ENCODE measurements around the gene C19orf81.

Gene C19orf81

DNA sequence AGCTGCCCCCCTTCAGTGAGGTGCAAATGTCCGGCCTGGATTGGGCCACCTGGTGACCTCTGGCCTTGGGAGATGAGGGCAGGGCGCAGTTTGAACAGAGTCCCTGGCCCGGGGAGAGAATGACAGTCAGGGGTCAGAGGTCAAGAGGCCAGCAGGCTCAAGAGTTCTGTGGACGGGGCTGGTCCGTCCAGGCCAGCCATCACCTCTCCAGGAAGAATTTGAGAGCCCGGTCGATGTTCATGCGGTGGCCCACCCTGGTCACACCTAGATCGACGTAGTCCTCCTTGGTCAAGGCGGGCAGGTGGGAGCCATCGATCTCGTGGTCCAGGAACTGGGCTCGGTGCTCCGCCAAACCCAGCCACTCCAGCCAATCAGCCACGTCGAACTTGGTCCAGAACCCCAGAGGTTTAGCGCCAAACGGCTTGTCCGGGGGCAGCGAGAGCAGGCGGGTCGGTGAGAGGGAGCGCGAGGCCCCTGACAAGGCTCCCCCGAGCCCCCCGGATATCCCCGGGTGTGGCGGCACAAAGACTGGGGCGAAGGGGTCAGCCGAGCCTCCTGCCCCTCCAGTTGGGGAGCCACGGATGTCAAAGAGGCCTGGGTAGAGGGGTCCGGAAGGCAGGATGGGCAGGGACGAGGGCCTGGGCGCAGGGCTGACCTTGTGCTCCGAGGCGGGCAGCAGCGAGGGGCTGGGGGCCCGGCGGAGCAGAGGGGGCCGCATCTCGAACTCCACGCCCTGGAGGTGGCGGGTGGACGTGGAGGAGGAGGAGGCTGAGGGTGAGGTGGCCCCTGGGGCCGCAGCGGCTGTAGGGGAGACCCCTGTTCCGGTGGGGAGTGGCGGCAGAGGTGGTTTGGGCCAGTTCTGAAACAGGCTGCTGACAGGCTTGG lies 12.8 kb downstream of the C19orf81 start:
- H3K4me3 ChIP-seq (ENCODE audit: low read length) = no peak overlapping the region
- H3K27me3 ChIP-seq (ENCODE audit: control insufficient read depth, insufficient read depth, low read length) = peaks cover 15% of the 10 kb centered on the region
- peaks cover 12% of the 10 kb centered on the region for H3K4me1 ChIP-seq (ENCODE audit: control insufficient read depth, low read depth, low read length)
- no peaks in the 10 kb centered on the region for H3K9me3 ChIP-seq (ENCODE audit: control insufficient read depth, low read depth, low read length)
- no peak overlapping the region for H3K9ac ChIP-seq (ENCODE audit: low read length)
- no peak overlapping the region for H3K27ac ChIP-seq (ENCODE audit: low read length)
- no peaks in the 10 kb centered on the region for H3K36me3 ChIP-seq (ENCODE audit: control insufficient read depth, low read depth, low read length)

- Histone ChIP-seq H3K36me3 (ENCODE audit: control insufficient read depth, low read depth, low read length) (no peaks in the 10 kb centered on the region), H3K27ac (ENCODE audit: low read length) (no peak overlapping the region), H3K9ac (ENCODE audit: low read length) (no peak overlapping the region), H3K4me1 (ENCODE audit: control insufficient read depth, low read depth, low read length) (peaks cover 7% of the 10 kb centered on the region), H3K27me3 (ENCODE audit: control insufficient read depth, insufficient read depth, low read length) (peaks cover 23% of the 10 kb centered on the region), H3K9me3 (ENCODE audit: control insufficient read depth, low read depth, low read length) (no peaks in the 10 kb centered on the region), H3K4me3 (ENCODE audit: low read length) (no peak overlapping the region)
Measured at GRCh38 chr19:50662651-50663481, 13.6 kb downstream of the C19orf81 start.

DNA sequence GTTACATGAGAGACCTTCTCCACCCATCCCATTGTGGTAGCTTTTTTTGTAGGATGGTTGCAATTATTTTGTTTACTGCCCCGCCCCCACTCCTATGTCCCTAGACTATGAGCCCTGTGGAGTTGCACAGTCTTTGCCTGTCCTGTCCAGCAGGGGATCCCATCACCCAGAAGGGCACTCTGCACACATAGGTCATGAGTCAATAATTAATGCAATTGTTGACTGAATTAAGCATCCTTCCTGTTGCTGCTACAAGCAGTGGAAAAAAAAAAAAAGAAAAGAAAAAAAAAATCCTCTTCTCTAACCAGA lies 14.2 kb downstream of the C19orf81 start:
- Histone ChIP-seq H3K9ac (ENCODE audit: low read length) (no peak overlapping the region), H3K27ac (ENCODE audit: low read length) (no peak overlapping the region), H3K36me3 (ENCODE audit: control insufficient read depth, low read depth, low read length) (no peaks in the 10 kb centered on the region), H3K4me1 (ENCODE audit: control insufficient read depth, low read depth, low read length) (peaks cover 7% of the 10 kb centered on the region), H3K27me3 (ENCODE audit: control insufficient read depth, insufficient read depth, low read length) (peaks cover 29% of the 10 kb centered on the region), H3K9me3 (ENCODE audit: control insufficient read depth, low read depth, low read length) (no peaks in the 10 kb centered on the region), H3K4me3 (ENCODE audit: low read length) (no peak overlapping the region)

DNA sequence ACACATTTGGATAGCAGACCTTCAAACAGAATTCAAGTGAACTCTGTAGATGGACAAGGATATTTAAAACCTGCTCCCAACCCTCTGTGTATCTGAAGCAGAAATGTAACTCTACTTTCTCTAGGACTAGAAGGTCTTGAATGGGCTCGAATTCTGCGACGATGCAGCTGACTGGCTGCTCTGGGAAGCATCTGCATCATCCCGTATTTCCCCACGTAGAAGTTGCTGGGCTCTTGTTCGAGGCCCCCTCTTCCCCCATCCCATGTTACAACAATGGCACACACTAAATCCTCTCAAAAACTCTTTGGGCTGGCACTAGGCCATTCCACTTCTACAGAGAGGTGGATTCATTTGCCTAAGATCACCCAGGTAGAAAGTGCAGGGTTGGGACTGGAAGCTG lies 15.0 kb downstream of the C19orf81 start:
- Histone ChIP-seq H3K27me3 (ENCODE audit: control insufficient read depth, insufficient read depth, low read length) (peaks cover 36% of the 10 kb centered on the region), H3K9me3 (ENCODE audit: control insufficient read depth, low read depth, low read length) (no peaks in the 10 kb centered on the region), H3K4me3 (ENCODE audit: low read length) (no peak overlapping the region), H3K4me1 (ENCODE audit: control insufficient read depth, low read depth, low read length) (peaks cover 7% of the 10 kb centered on the region), H3K27ac (ENCODE audit: low read length) (no peak overlapping the region), H3K9ac (ENCODE audit: low read length) (no peak overlapping the region), H3K36me3 (ENCODE audit: control insufficient read depth, low read depth, low read length) (no peaks in the 10 kb centered on the region)

DNA sequence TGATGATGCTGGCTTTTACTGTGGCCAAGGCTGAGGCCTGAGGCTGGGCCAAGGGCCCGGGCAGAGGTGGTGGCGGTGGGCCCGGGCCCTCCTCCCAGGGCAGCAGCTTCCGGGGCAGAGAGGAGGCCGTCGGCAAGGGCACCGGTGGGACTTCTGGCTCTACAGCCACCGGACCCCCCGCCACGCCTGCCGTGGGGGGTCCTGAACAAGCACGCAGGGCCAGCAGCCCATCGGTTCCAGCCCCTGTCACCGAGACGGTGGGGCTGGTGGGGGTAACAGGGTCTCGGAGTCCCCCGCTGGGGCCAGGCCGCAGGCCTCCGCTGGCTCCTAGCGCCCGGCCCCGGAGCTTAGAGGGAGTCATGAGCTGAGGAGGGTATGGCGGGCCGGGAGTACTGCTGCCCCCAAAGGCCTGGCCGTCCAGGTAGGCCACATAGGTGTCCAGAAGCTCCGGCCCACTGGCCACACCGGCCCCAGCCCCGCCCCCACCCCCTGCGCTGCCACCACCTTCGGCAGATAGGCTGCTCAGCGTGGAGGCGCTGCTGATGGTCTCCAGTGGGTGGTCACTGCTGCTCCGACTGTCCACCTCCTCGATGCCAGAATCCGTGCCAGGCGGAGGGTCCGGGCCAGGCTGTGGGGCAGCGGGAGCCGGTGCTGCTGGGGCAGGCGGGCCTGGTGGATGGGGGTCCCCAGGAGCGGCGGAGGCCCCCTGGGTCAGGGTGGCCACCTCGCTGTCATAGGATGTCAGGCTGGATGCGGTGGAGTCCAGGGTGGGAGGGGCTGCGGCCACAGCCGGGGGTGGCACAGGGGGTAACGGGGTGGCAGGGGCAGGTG lies 17.3 kb downstream of the C19orf81 start:
- H3K27ac ChIP-seq (ENCODE audit: low read length) = no peak overlapping the region
- H3K4me1 ChIP-seq (ENCODE audit: control insufficient read depth, low read depth, low read length) = peaks cover 4% of the 10 kb centered on the region
- H3K27me3 ChIP-seq (ENCODE audit: control insufficient read depth, insufficient read depth, low read length) = peaks cover 53% of the 10 kb centered on the region
- H3K9ac ChIP-seq (ENCODE audit: low read length) = no peak overlapping the region
- no peaks in the 10 kb centered on the region for H3K9me3 ChIP-seq (ENCODE audit: control insufficient read depth, low read depth, low read length)
- no peaks in the 10 kb centered on the region for H3K36me3 ChIP-seq (ENCODE audit: control insufficient read depth, low read depth, low read length)
- H3K4me3 ChIP-seq (ENCODE audit: low read length) = no peak overlapping the region

DNA sequence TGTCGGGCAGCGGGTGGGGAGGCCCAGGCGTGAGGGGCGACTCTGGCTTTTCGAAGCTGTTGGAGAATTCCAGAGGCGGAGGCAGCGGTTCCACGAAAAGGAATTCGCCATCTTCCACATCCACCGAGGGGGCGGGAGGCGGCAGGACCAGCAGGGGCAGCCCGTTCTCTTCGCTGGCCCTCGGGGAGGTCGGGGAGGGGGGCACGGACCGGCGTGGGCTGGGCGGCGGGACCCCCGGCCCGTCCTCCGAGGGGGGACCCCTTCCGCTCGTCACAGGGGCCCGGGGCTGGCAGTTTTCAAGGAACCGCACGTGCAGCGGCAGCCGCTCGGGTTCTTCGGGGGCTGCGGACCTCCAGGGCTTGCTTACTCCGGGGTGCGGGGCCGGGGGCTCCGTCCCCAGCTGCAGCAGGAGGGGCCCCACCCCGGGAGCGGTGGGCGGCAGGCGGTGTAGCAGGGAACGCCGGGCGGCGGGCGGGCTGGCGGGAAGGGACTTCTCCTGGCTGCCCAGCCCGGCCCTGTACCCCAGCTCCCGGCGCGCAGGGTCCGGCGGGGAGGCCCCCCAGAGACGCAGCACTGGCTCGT lies 18.0 kb downstream of the C19orf81 start:
- Histone ChIP-seq H3K4me3 (ENCODE audit: low read length) (no peak overlapping the region), H3K9ac (ENCODE audit: low read length) (no peak overlapping the region), H3K27ac (ENCODE audit: low read length) (no peak overlapping the region), H3K4me1 (ENCODE audit: control insufficient read depth, low read depth, low read length) (peaks cover 4% of the 10 kb centered on the region), H3K36me3 (ENCODE audit: control insufficient read depth, low read depth, low read length) (no peaks in the 10 kb centered on the region), H3K9me3 (ENCODE audit: control insufficient read depth, low read depth, low read length) (no peaks in the 10 kb centered on the region), H3K27me3 (ENCODE audit: control insufficient read depth, insufficient read depth, low read length) (peaks cover 60% of the 10 kb centered on the region)

GRCh38 chr19:50667759-50668231 lies 18.6 kb downstream of the C19orf81 start:
- no peak overlapping the region for H3K4me3 ChIP-seq (ENCODE audit: low read length)
- peaks cover 4% of the 10 kb centered on the region for H3K4me1 ChIP-seq (ENCODE audit: control insufficient read depth, low read depth, low read length)
- no peak overlapping the region for H3K27ac ChIP-seq (ENCODE audit: low read length)
- no peaks in the 10 kb centered on the region for H3K9me3 ChIP-seq (ENCODE audit: control insufficient read depth, low read depth, low read length)
- H3K36me3 ChIP-seq (ENCODE audit: control insufficient read depth, low read depth, low read length) = no peaks in the 10 kb centered on the region
- no peak overlapping the region for H3K9ac ChIP-seq (ENCODE audit: low read length)
- H3K27me3 ChIP-seq (ENCODE audit: control insufficient read depth, insufficient read depth, low read length) = peaks cover 65% of the 10 kb centered on the region

GRCh38 chr19:50668416-50668815 lies 19.2 kb downstream of the C19orf81 start:
- H3K9ac ChIP-seq (ENCODE audit: low read length) = no peak overlapping the region
- H3K4me3 ChIP-seq (ENCODE audit: low read length) = no peak overlapping the region
- no peaks in the 10 kb centered on the region for H3K36me3 ChIP-seq (ENCODE audit: control insufficient read depth, low read depth, low read length)
- H3K4me1 ChIP-seq (ENCODE audit: control insufficient read depth, low read depth, low read length) = peaks cover 4% of the 10 kb centered on the region
- no peak overlapping the region for H3K27ac ChIP-seq (ENCODE audit: low read length)
- H3K27me3 ChIP-seq (ENCODE audit: control insufficient read depth, insufficient read depth, low read length) = peaks cover 72% of the 10 kb centered on the region
- no peaks in the 10 kb centered on the region for H3K9me3 ChIP-seq (ENCODE audit: control insufficient read depth, low read depth, low read length)

GRCh38 chr19:50668879-50669278 lies 19.6 kb downstream of the C19orf81 start:
- Histone ChIP-seq H3K27me3 (ENCODE audit: control insufficient read depth, insufficient read depth, low read length) (peaks cover 76% of the 10 kb centered on the region), H3K4me3 (ENCODE audit: low read length) (no peak overlapping the region), H3K9me3 (ENCODE audit: control insufficient read depth, low read depth, low read length) (no peaks in the 10 kb centered on the region), H3K36me3 (ENCODE audit: control insufficient read depth, low read depth, low read length) (no peaks in the 10 kb centered on the region), H3K4me1 (ENCODE audit: control insufficient read depth, low read depth, low read length) (peaks cover 4% of the 10 kb centered on the region), H3K27ac (ENCODE audit: low read length) (no peak overlapping the region), H3K9ac (ENCODE audit: low read length) (no peak overlapping the region)

DNA sequence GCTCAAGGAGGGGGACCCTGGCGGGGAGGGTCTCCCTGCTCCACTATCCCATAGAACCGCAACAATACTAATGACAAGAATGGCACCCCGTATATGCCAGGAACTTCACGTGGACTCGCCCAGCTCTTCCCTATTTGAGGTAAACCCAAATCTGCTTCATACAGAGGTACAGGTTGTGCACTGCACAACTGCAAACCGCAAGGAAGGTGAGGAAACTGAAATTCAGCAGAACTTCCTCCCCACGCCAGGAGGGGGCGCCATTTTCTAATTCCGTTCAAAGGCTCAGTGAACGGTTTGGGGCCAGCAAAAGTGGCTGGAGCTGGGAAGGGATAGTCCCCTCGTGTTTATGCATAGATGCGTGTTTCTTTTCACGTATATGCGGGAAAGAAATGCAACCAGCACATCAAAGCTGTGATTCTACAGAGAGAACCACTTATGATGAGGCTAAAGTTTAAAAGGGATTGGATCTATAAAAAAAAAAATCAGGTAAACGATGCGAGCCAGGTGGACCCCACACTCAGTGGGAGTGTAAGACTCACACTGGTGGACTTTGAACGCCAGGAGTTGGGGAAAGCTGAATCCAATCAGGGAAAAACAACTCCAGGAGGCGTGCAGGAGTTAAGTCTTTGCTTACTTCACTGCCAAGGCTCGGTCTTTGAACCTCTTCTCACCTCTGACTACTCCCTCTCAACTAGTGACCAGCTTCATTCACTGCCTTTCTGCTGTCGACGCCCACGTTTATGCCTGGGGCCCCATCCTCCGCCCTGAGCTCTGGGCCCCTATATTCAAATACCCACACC lies 20.3 kb downstream of the C19orf81 start:
- Histone ChIP-seq H3K27me3 (ENCODE audit: control insufficient read depth, insufficient read depth, low read length) (peaks cover 78% of the 10 kb centered on the region), H3K9me3 (ENCODE audit: control insufficient read depth, low read depth, low read length) (no peaks in the 10 kb centered on the region), H3K4me3 (ENCODE audit: low read length) (no peak overlapping the region), H3K4me1 (ENCODE audit: control insufficient read depth, low read depth, low read length) (peaks cover 4% of the 10 kb centered on the region), H3K9ac (ENCODE audit: low read length) (no peak overlapping the region), H3K36me3 (ENCODE audit: control insufficient read depth, low read depth, low read length) (no peaks in the 10 kb centered on the region), H3K27ac (ENCODE audit: low read length) (no peak overlapping the region)
